ENCODE data around the gene CTBP2. TPM values are rescaled to one million over a fixed set of nuclear protein-coding genes. Genes with fewer than 3 reads are reported as not detected.

The CTBP2 gene
- total RNA-seq, 4 donors from 2014 or later: 92.4 to 136 (median 125) TPM

GRCh38 chr10:125205431-125205830 is 45.1 kb upstream of the CTBP2 start:
- no peaks in the 10 kb centered on the region for H3K9me3 ChIP-seq
- no peaks in the 10 kb centered on the region for H3K4me1 ChIP-seq
- H3K27me3 ChIP-seq: no peaks in the 10 kb centered on the region
- TF ChIP-seq POLR2A (IDR thresholded peaks at IDR 0.05): no peak
- no peaks in the 10 kb centered on the region for H3K36me3 ChIP-seq
- no peak overlapping the region for H3K27ac ChIP-seq
- 93 to 100% methylated on average over 2 of the region's 2 CpGs for WGBS, 2 donors
- intact Hi-C loops (cut with DNase I): no loop called here
- no peak for DNase-seq
- H3K4me3 ChIP-seq (replicated peaks in 1 of 3): no peak overlapping the region

DNA sequence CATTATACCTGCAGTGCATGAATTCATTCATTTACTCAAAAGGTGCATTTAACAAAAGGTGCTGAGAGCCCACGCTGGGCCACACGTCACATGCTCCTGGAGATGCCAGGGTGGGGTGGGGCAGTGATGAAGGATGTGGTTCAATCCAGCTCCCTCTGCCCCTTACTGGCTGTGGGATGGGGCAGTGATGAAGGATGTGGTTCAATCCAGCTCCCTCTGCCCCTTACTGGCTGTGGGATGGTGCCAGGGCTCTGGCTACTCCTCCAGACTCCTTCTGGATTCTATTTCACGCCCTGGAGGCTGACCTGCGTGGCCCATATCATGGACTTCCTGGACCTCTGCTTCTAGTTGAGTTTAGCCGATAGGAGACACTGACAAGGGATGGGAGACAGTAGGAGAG is 44.0 kb upstream of the CTBP2 start:
- Histone ChIP-seq H3K4me1 (no peaks in the 10 kb centered on the region), H3K27ac (no peak overlapping the region), H3K36me3 (no peaks in the 10 kb centered on the region), H3K27me3 (no peaks in the 10 kb centered on the region), H3K4me3 (replicated peaks in 1 of 3) (no peak overlapping the region), H3K9me3 (no peaks in the 10 kb centered on the region)
- intact Hi-C loops (cut with DNase I): no loop called here
- 90 to 94% methylated on average over 5 of the region's 5 CpGs for WGBS, 2 donors
- DNase-seq: no peak
- TF ChIP-seq, protein P1, sequence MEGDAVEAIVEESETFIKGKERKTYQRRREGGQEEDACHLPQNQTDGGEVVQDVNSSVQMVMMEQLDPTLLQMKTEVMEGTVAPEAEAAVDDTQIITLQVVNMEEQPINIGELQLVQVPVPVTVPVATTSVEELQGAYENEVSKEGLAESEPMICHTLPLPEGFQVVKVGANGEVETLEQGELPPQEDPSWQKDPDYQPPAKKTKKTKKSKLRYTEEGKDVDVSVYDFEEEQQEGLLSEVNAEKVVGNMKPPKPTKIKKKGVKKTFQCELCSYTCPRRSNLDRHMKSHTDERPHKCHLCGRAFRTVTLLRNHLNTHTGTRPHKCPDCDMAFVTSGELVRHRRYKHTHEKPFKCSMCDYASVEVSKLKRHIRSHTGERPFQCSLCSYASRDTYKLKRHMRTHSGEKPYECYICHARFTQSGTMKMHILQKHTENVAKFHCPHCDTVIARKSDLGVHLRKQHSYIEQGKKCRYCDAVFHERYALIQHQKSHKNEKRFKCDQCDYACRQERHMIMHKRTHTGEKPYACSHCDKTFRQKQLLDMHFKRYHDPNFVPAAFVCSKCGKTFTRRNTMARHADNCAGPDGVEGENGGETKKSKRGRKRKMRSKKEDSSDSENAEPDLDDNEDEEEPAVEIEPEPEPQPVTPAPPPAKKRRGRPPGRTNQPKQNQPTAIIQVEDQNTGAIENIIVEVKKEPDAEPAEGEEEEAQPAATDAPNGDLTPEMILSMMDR (IDR thresholded peaks at IDR 0.05): no peak
- TF ChIP-seq POLR2A (IDR thresholded peaks at IDR 0.05): no peak

GRCh38 chr10:125203186-125203800 is 42.9 kb upstream of the CTBP2 start:
- 84 to 90% methylated on average over 10 of the region's 10 CpGs for WGBS, 2 donors
- no peaks in the 10 kb centered on the region for H3K4me1 ChIP-seq
- TF ChIP-seq, protein P1 (IDR thresholded peaks at IDR 0.05): no peak
- no peak for TF ChIP-seq POLR2A (IDR thresholded peaks at IDR 0.05)
- intact Hi-C loops (cut with DNase I): no loop called here
- DNase-seq: no peak
- no peaks in the 10 kb centered on the region for H3K9me3 ChIP-seq
- H3K27ac ChIP-seq: no peak overlapping the region
- no peaks in the 10 kb centered on the region for H3K36me3 ChIP-seq
- H3K27me3 ChIP-seq: no peaks in the 10 kb centered on the region
- no peak overlapping the region for H3K4me3 ChIP-seq (replicated peaks in 1 of 3)

GRCh38 chr10:125201791-125202622 is 41.6 kb upstream of the CTBP2 start:
- no peaks in the 10 kb centered on the region for H3K9me3 ChIP-seq
- no peak for TF ChIP-seq POLR2A (IDR thresholded peaks at IDR 0.05)
- TF ChIP-seq, protein P1 (IDR thresholded peaks at IDR 0.05): no peak
- H3K36me3 ChIP-seq: no peaks in the 10 kb centered on the region
- no peaks in the 10 kb centered on the region for H3K27me3 ChIP-seq
- no peak overlapping the region for H3K4me3 ChIP-seq (replicated peaks in 1 of 3)
- WGBS, 2 donors: 86 to 94% methylated on average over 9 to 10 of the region's 10 CpGs
- no peak for DNase-seq
- H3K27ac ChIP-seq: no peak overlapping the region
- H3K4me1 ChIP-seq: no peaks in the 10 kb centered on the region
- intact Hi-C loops (cut with DNase I): no loop called here

DNA sequence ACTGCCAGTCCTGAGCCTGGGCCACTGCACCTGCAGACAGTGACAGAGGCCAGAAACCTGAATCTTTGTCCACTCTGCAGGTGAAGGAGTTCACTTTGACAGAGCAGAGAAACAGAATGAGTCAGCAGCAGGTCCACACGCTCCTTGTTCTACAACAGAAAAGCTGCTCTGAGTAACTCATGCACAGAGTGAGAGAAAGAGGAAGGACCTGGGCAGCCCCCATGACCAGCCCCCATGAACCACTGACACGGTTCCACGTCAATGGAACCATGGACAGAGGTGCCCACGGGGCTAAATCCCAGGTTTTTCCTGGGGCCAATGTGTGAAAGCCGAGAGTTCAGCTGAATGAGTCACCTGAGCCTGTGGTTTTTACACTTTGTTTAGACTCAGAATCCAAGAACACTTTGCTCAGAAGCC is 40.8 kb upstream of the CTBP2 start:
- WGBS, 2 donors: 55 to 80% methylated on average over 4 to 5 of the region's 5 CpGs
- DNase-seq: no peak
- intact Hi-C loops (cut with DNase I): no loop called here
- Histone ChIP-seq H3K4me1 (no peaks in the 10 kb centered on the region), H3K4me3 (replicated peaks in 1 of 3) (no peak overlapping the region), H3K27ac (no peak overlapping the region), H3K36me3 (no peaks in the 10 kb centered on the region), H3K27me3 (no peaks in the 10 kb centered on the region), H3K9me3 (no peaks in the 10 kb centered on the region)
- no peak for TF ChIP-seq POLR2A (IDR thresholded peaks at IDR 0.05)
- TF ChIP-seq, protein P1 (IDR thresholded peaks at IDR 0.05): no peak

Data from thyroid gland (tissue), 4 donors.